Fibroblast of the conjunctiva (primary cell): ENCODE measurements around the gene GTF3A.
A peak's percentile ranks its signal among the peaks of the same experiment; 100 is the strongest.
"Not testable (repeated sequence)": the region's sequence is repeated elsewhere in the genome, so short reads cannot be mapped to it uniquely, and the experiment has no call there.

Source experiments
- DNase-seq: peaks from one replicate; pipeline ENCODE4 v3.0.0-alpha.2; 2010; ENCODE audit warnings: low read depth

The GTF3A gene

GRCh38 chr13:27424246-27425157, at the start of gene GTF3A:
Gene GTF3A, plus strand, starts transcription at chr13:27424619.
- DNase-seq = peak; percentile 65

GRCh38 chr13:27374650-27375049, 49.8 kb upstream of the GTF3A start:
- DNase-seq = peak; percentile 56

- peak; percentile 38 for DNase-seq
Measured at GRCh38 chr13:27375686-27376326, 48.6 kb upstream of the GTF3A start.

- no peak for DNase-seq
Measured at GRCh38 chr13:27379126-27379525, 45.3 kb upstream of the GTF3A start.

GRCh38 chr13:27379694-27380641, 44.5 kb upstream of the GTF3A start:
- no peak for DNase-seq

- DNase-seq = no peak
Measured at GRCh38 chr13:27381601-27382000, 42.8 kb upstream of the GTF3A start.

GRCh38 chr13:27383104-27383921, 41.1 kb upstream of the GTF3A start:
- DNase-seq = no peak

GRCh38 chr13:27384285-27384684, 40.1 kb upstream of the GTF3A start:
- DNase-seq = no peak

- no peak for DNase-seq
Measured at GRCh38 chr13:27388241-27388640, 36.2 kb upstream of the GTF3A start.

GRCh38 chr13:27389891-27390290, 34.5 kb upstream of the GTF3A start:
- DNase-seq = no peak

GRCh38 chr13:27391471-27391870, 32.9 kb upstream of the GTF3A start:
- no peak for DNase-seq

- no peak for DNase-seq
Measured at GRCh38 chr13:27393101-27393500, 31.3 kb upstream of the GTF3A start.

- no peak for DNase-seq
Measured at GRCh38 chr13:27395007-27395510, 29.4 kb upstream of the GTF3A start.

- no peak for DNase-seq
Measured at GRCh38 chr13:27396252-27396846, 28.1 kb upstream of the GTF3A start.

- no peak for DNase-seq
Measured at GRCh38 chr13:27398360-27398759, 26.1 kb upstream of the GTF3A start.

GRCh38 chr13:27400405-27400804, 24.0 kb upstream of the GTF3A start:
- not testable (repeated sequence) for DNase-seq

- no peak for DNase-seq
Measured at GRCh38 chr13:27401210-27401609, 23.2 kb upstream of the GTF3A start.

GRCh38 chr13:27403203-27403678, 21.2 kb upstream of the GTF3A start:
- DNase-seq = no peak

GRCh38 chr13:27403727-27404385, 20.6 kb upstream of the GTF3A start:
- no peak for DNase-seq

GRCh38 chr13:27404680-27405079, 19.7 kb upstream of the GTF3A start:
- DNase-seq = no peak
